Measurements from ENCODE around the gene CERS6. TPM values are rescaled to one million over a fixed set of nuclear protein-coding genes. Genes with fewer than 3 reads are reported as not detected.
A peak's percentile ranks its signal among the peaks of the same experiment; 100 is the strongest.

The CERS6 gene
- polyA plus RNA-seq, 3 donors = 7.6 to 17.7 (median 15.6) TPM

DNA sequence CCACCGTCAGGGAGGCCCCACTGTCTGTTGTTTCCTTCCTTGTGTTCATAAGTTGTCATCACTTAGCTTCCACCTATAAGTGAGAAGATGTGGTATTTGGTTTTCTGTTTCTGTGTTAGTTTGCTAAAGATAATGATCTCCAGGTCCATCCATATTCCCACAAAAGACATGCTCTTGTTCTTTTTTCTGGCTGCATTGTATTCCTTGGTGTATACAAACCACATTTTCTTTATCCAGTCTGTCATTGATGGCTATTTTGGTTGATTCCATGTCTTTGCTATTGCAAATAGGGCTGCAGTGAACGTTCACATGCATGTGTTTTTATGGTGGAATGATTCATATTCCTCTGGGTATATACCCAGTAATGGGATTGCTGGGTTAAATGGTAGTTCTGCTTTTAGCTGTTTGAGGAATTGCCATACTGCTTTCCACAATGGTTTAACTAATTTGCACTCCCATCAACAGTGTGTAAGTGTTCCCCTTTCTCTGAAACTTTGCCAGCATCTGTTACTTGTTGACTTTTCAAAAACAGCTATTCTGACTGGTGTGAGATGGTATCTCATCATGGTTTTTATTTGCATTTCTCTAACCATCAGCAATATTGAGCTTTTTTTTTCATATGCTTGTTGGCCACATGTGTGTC lies 189.7 kb downstream of the CERS6 start:
- no peak overlapping the region for H2AFZ ChIP-seq (ENCODE audit: insufficient read depth, low read depth, low read length, poor library complexity, severe bottlenecking)
- Mint-ChIP-seq H3K36me3 (peaks cover 0 to 4% of the 10 kb centered on the region in 2 donors), H3K27ac (peak overlapping the region in 2 of 7 donors; percentile 7 to 25), H3K4me3 (no peak overlapping the region), H3K27me3 (ENCODE audit: low read depth in 3 of 3) (no peaks in the 10 kb centered on the region), H3K4me1 (peaks cover 21% of the 10 kb centered on the region), H3K9me3 (peaks cover 0 to 4% (median 0%) of the 10 kb centered on the region in 7 donors)
- H3K27ac ChIP-seq (ENCODE audit: low read depth in 1 of 2, low read length in 2 of 2) = no peak overlapping the region
- H3K4me2 ChIP-seq (replicated peaks; ENCODE audit: extremely low read depth, low read length, poor library complexity, severe bottlenecking) = no peak overlapping the region
- H3K4me1 ChIP-seq (ENCODE audit: control insufficient read depth in 1 of 2, insufficient read depth in 2 of 2, low read length in 2 of 2) = peaks cover 5 to 8% of the 10 kb centered on the region in 2 donors
- H3K9me3 ChIP-seq (replicated peaks in 1 of 2; ENCODE audit: control insufficient read depth in 1 of 2, insufficient read depth in 1 of 2, low read length in 2 of 2) = no peaks in the 10 kb centered on the region
- DNase-seq = no peak
- intact Hi-C loops (cut with micrococcal nuclease) = no loop called here
- H3K9ac ChIP-seq (ENCODE audit: insufficient read depth, low read length, poor library complexity, severe bottlenecking) = no peak overlapping the region
- TF ChIP-seq, protein P1, sequence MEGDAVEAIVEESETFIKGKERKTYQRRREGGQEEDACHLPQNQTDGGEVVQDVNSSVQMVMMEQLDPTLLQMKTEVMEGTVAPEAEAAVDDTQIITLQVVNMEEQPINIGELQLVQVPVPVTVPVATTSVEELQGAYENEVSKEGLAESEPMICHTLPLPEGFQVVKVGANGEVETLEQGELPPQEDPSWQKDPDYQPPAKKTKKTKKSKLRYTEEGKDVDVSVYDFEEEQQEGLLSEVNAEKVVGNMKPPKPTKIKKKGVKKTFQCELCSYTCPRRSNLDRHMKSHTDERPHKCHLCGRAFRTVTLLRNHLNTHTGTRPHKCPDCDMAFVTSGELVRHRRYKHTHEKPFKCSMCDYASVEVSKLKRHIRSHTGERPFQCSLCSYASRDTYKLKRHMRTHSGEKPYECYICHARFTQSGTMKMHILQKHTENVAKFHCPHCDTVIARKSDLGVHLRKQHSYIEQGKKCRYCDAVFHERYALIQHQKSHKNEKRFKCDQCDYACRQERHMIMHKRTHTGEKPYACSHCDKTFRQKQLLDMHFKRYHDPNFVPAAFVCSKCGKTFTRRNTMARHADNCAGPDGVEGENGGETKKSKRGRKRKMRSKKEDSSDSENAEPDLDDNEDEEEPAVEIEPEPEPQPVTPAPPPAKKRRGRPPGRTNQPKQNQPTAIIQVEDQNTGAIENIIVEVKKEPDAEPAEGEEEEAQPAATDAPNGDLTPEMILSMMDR (IDR thresholded peaks at IDR 0.05) = no peak
- no peaks in the 10 kb centered on the region for H3K27me3 ChIP-seq (ENCODE audit: control insufficient read depth in 2 of 2, insufficient read depth in 2 of 2, low read length in 2 of 2)
- H3K36me3 ChIP-seq (replicated peaks in 1 of 2; ENCODE audit: control insufficient read depth in 1 of 2, insufficient read depth in 2 of 2, low read length in 2 of 2) = no peaks in the 10 kb centered on the region
- peaks cover 51% of the 10 kb centered on the region for H4K20me1 ChIP-seq (ENCODE audit: insufficient read depth, low read length)
- H3K4me3 ChIP-seq (replicated peaks in 1 of 3; ENCODE audit: low read depth in 2 of 3, low read length in 3 of 3) = no peak overlapping the region
- no CpG with 5 or more reads among the region's 2 CpGs for WGBS (ENCODE audit: insufficient coverage)
- H3K79me2 ChIP-seq (ENCODE audit: insufficient read depth, low read length) = peaks cover 84% of the 10 kb centered on the region

DNA sequence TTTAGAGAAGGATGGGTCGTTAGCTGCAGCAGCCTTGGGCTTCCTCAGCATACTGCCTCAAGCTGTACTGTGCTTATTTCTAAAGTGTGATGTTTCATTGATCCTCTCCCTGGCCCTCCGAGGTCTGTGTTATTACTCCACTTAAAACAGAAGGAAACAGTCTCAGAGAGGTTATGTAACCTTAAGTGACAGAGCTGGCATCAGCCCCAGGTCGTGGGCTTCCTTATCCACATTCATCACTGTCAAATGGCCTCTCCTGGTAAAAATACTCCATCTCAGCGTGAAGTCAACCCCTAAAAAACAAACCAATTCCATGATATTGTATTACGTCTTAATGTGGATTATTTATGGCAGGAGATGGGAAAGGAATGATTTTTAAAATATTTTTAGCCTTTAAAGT lies 193.0 kb downstream of the CERS6 start:
- no peaks in the 10 kb centered on the region for H3K36me3 ChIP-seq (replicated peaks in 1 of 2; ENCODE audit: control insufficient read depth in 1 of 2, insufficient read depth in 2 of 2, low read length in 2 of 2)
- H3K27ac ChIP-seq (ENCODE audit: low read depth in 1 of 2, low read length in 2 of 2) = peak overlapping the region in 1 of 2 donors; percentile 23
- H3K4me2 ChIP-seq (replicated peaks; ENCODE audit: extremely low read depth, low read length, poor library complexity, severe bottlenecking) = no peak overlapping the region
- no peaks in the 10 kb centered on the region for H3K9me3 ChIP-seq (replicated peaks in 1 of 2; ENCODE audit: control insufficient read depth in 1 of 2, insufficient read depth in 1 of 2, low read length in 2 of 2)
- no peaks in the 10 kb centered on the region for H3K27me3 ChIP-seq (ENCODE audit: control insufficient read depth in 2 of 2, insufficient read depth in 2 of 2, low read length in 2 of 2)
- 0% methylated on average over 1 of the region's 5 CpGs for WGBS (ENCODE audit: insufficient coverage)
- Mint-ChIP-seq H3K36me3 (peaks cover 0 to under 1% of the 10 kb centered on the region in 2 donors), H3K27me3 (ENCODE audit: low read depth in 3 of 3) (no peaks in the 10 kb centered on the region), H3K4me1 (peaks cover 24% of the 10 kb centered on the region), H3K27ac (peak overlapping the region in 2 of 7 donors; percentile 16 to 57), H3K4me3 (no peak overlapping the region), H3K9me3 (peaks cover 0 to 4% (median 0%) of the 10 kb centered on the region in 7 donors)
- H3K79me2 ChIP-seq (ENCODE audit: insufficient read depth, low read length) = peaks cover 54% of the 10 kb centered on the region
- intact Hi-C loops (cut with micrococcal nuclease) = no loop called here
- no peak overlapping the region for H2AFZ ChIP-seq (ENCODE audit: insufficient read depth, low read depth, low read length, poor library complexity, severe bottlenecking)
- TF ChIP-seq, protein P1 (IDR thresholded peaks at IDR 0.05) = no peak
- no peak overlapping the region for H3K9ac ChIP-seq (ENCODE audit: insufficient read depth, low read length, poor library complexity, severe bottlenecking)
- DNase-seq = peak in 2 of 3 donors; percentile 17 to 20
- peaks cover 52% of the 10 kb centered on the region for H4K20me1 ChIP-seq (ENCODE audit: insufficient read depth, low read length)
- no peak overlapping the region for H3K4me3 ChIP-seq (replicated peaks in 1 of 3; ENCODE audit: low read depth in 2 of 3, low read length in 3 of 3)
- peaks cover 5 to 8% of the 10 kb centered on the region in 2 donors for H3K4me1 ChIP-seq (ENCODE audit: control insufficient read depth in 1 of 2, insufficient read depth in 2 of 2, low read length in 2 of 2)
